Suprapubic skin (tissue), 4 donors: Measurements from ENCODE around the gene CYB5A. TPM values are rescaled to one million over a fixed set of nuclear protein-coding genes. Genes with fewer than 3 reads are reported as not detected.

ENCODE experiments used
- DNase-seq, 2 donors: peaks; one replicate each; pipeline ENCODE4 v3.0.0-alpha.2; 2019; ENCODE audit warnings: low spot score in 2 of 2
- H3K27ac ChIP-seq: fragments of 200-600 bp; sonication (generic); one replicate; pipeline ENCODE4 v1.5.1; 2019
- H3K27me3 ChIP-seq: fragments of 200-600 bp; sonication (generic); one replicate; pipeline ENCODE4 v1.5.1; 2019
- H3K36me3 ChIP-seq: fragments of 200-600 bp; sonication (generic); one replicate; pipeline ENCODE4 v1.5.1; 2019
- H3K4me1 ChIP-seq: fragments of 200-600 bp; sonication (generic); one replicate; pipeline ENCODE4 v1.5.1; 2019
- H3K4me3 ChIP-seq: fragments of 200-600 bp; sonication (generic); one replicate; pipeline ENCODE4 v1.5.1; 2019; ENCODE audit warnings: mild to moderate bottlenecking
- H3K9me3 ChIP-seq: fragments of 200-600 bp; sonication (generic); one replicate; pipeline ENCODE4 v1.5.1; 2019
- EP300 ChIP-seq: sonication (generic); formaldehyde crosslinking; IDR thresholded peaks from one replicate; pipeline ENCODE4 v1.6.1; 2017; ENCODE audit warnings: antibody characterized with exemption
- POLR2A ChIP-seq, 2 donors: fragments of 450-650 bp; IDR thresholded peaks; one replicate each; pipeline ENCODE4 v1.6.1; 2017; ENCODE audit warnings: antibody characterized with exemption in 2 of 2, mild to moderate bottlenecking in 2 of 2, moderate library complexity in 2 of 2
- POLR2AphosphoS5 ChIP-seq, 3 donors: sonication (generic); formaldehyde crosslinking; IDR thresholded peaks; one replicate each; pipeline ENCODE4 v1.6.1; 2017; ENCODE audit warnings: antibody characterized with exemption in 3 of 3
- WGBS: methylation state at CpG from one replicate; pipeline ENCODE4 v1.1.5; 2018; 5-methylcytosine and 5-hydroxymethylcytosine counted together
- total RNA-seq, 4 donors: library from RNA; depleted of rRNA; stranded (reverse); fragments of >200 nt; gene quantifications; one replicate each; pipeline ENCODE4 v1.1.0, GENCODE V29; 2016
- TF ChIP-seq, protein P1 (sequence below), 2 donors: fragments of 200-600 bp in 1 of 2; fragments of 450-650 bp in 1 of 2; sonication (generic) in 1 of 2; IDR thresholded peaks; one replicate each; pipeline ENCODE4 v1.5.1; 2016 to 2019; ENCODE audit warnings: antibody characterized with exemption in 2 of 2, mild to moderate bottlenecking in 1 of 2, moderate library complexity in 1 of 2

The CYB5A gene
- total RNA-seq, 4 donors from 2014 or later, result 103 to 258 (median 147) TPM

DNA sequence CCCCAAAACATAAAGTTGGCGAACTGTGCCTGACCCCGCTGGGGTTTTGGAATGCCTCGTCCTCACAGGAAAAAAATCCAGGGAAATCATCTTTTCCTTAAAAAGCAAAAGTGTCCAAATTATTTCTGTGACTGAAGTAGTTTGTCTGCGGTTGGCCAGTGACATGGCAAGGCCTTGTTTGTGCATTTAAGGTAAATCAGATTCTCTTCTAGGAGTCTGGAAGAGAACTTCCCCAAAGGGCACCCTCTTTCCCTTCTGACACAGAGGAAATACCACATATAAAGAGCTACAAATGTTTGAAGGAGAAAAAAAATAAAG is 737 bp upstream of the CYB5A start:
- TF ChIP-seq POLR2A (IDR thresholded peaks at IDR 0.05), result no peak
- TF ChIP-seq, protein P1, sequence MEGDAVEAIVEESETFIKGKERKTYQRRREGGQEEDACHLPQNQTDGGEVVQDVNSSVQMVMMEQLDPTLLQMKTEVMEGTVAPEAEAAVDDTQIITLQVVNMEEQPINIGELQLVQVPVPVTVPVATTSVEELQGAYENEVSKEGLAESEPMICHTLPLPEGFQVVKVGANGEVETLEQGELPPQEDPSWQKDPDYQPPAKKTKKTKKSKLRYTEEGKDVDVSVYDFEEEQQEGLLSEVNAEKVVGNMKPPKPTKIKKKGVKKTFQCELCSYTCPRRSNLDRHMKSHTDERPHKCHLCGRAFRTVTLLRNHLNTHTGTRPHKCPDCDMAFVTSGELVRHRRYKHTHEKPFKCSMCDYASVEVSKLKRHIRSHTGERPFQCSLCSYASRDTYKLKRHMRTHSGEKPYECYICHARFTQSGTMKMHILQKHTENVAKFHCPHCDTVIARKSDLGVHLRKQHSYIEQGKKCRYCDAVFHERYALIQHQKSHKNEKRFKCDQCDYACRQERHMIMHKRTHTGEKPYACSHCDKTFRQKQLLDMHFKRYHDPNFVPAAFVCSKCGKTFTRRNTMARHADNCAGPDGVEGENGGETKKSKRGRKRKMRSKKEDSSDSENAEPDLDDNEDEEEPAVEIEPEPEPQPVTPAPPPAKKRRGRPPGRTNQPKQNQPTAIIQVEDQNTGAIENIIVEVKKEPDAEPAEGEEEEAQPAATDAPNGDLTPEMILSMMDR (IDR thresholded peaks at IDR 0.05), result no peak
- TF ChIP-seq POLR2AphosphoS5 (IDR thresholded peaks at IDR 0.05), result no peak
- no peak for TF ChIP-seq EP300
- Histone ChIP-seq H3K27ac (peak overlapping the region; percentile 81), H3K36me3 (no peaks in the 10 kb centered on the region), H3K4me1 (peaks cover 20% of the 10 kb centered on the region), H3K9me3 (no peaks in the 10 kb centered on the region), H3K4me3 (peak overlapping the region; percentile 86), H3K27me3 (no peaks in the 10 kb centered on the region)
- 18% methylated on average over 4 of the region's 4 CpGs for WGBS
- no peak for DNase-seq

DNA sequence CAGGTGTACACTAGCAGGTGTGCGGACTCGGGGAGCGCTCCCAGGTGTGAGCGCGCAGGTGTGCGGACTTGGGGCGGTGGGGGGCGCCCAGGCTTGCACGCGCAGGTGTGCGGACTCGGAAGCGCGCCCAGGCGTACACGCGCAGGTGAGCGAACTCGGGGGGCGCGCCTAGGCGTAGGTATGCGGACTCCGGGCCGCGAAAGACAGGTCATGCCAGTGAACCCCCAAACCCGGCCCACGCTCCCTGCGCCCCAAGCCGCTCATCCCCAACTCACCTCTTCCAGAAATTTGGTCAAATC is 342 bp downstream of the CYB5A start:
- peaks cover 22% of the 10 kb centered on the region for H3K4me1 ChIP-seq
- H3K36me3 ChIP-seq, result no peaks in the 10 kb centered on the region
- DNase-seq, result no peak
- WGBS, result no CpG with 5 or more reads among the region's 30 CpGs
- peak overlapping the region; percentile 86 for H3K4me3 ChIP-seq
- H3K9me3 ChIP-seq, result no peaks in the 10 kb centered on the region
- no peaks in the 10 kb centered on the region for H3K27me3 ChIP-seq
- TF ChIP-seq POLR2AphosphoS5 (IDR thresholded peaks at IDR 0.05), result no peak
- TF ChIP-seq, protein P1 (IDR thresholded peaks at IDR 0.05), result no peak
- no peak for TF ChIP-seq EP300
- no peak for TF ChIP-seq POLR2A (IDR thresholded peaks at IDR 0.05)
- H3K27ac ChIP-seq, result peak overlapping the region; percentile 81

DNA sequence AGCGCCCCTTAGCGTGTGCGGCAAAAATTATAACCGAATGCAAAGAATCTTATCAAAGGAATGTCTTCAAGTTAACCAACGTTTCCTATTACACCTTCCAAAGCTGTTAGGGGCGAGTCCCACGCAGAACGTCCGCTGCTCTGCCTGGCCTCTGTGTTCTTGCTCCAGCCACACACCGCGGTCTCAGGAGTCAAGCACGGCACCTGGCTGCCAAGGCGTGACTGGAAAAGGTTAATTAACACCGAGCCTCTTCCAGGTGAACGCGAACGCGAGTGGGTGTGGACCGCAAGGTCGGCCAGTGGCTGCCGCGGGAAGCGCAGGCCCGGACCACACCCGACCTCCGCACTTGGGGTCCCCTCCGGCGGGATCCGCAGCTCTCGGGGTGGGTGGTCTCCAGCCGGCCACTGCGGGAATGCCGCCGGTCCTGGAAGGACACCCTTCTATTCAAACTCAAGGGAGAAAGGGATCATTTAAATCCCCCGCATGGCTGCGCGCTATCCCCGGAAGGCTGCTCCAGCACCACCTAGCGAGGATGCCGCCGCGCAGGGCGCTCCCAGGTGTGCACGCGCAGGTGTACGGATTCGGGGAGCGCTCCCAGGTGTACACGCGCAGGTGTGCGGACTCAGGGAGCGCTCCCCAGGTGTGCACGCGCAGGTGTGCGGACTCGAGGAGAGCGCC is 830 bp downstream of the CYB5A start:
- Histone ChIP-seq H3K9me3 (no peaks in the 10 kb centered on the region), H3K27ac (peak overlapping the region; percentile 81), H3K27me3 (no peaks in the 10 kb centered on the region), H3K4me1 (peaks cover 27% of the 10 kb centered on the region), H3K36me3 (no peaks in the 10 kb centered on the region), H3K4me3 (peak overlapping the region; percentile 86)
- TF ChIP-seq EP300 (no peak), POLR2A (IDR thresholded peaks at IDR 0.05) (no peak), POLR2AphosphoS5 (IDR thresholded peaks at IDR 0.05) (no peak)
- TF ChIP-seq, protein P1 (IDR thresholded peaks at IDR 0.05), result peak; percentile 10 to 25
- 58% methylated on average over 16 of the region's 57 CpGs for WGBS
- no peak for DNase-seq

DNA sequence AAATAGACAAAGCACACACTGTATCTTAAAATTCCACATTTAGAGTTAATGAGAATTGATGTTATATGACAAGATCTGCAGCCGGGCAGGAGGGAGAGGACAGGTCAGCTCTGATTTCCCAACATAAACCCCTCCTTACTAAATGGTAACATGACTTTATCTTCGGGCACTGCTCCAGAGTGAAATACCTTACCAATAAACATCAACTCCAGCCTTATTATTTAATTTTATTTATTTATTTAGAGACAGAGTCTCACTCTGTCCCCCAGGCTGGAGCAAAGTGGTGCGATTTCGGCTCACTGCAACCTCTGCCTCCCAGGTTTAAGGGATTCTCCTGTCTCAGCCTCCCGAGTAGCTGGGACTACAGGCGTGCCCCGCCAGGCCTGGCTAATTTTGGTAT is 1.7 kb downstream of the CYB5A start:
- WGBS, result 89% methylated on average over 7 of the region's 7 CpGs

DNA sequence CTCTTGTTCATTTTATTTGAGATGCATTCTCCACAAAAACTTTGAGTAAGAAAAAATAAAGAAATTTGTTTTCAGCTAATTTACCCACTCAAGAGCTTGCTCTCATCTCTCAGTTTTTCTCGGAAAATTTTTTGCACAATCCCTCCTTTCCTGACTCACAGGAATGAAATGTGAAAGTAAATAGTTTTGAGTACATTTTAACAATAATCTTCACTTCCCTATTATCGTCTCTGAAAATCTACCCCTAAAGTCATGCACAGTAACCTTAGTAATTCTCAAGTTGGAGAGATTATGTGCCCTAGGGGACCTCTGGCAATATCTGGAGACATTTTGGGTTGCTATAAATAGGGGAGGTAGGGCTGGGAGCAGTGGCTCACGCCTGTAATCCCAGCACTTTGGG is 2.6 kb downstream of the CYB5A start:
- Histone ChIP-seq H3K4me3 (no peak overlapping the region), H3K27ac (peak overlapping the region; percentile 79)
- 46% methylated on average over 3 of the region's 3 CpGs for WGBS

More for the DNA sequence above, 1.7 kb downstream of the CYB5A start:
- Histone ChIP-seq H3K4me3 (peak overlapping the region; percentile 86), H3K27ac (peak overlapping the region; percentile 79), H3K9me3 (no peaks in the 10 kb centered on the region), H3K4me1 (peaks cover 33% of the 10 kb centered on the region), H3K27me3 (no peaks in the 10 kb centered on the region), H3K36me3 (no peaks in the 10 kb centered on the region)
- DNase-seq, result no peak
- no peak for TF ChIP-seq POLR2A (IDR thresholded peaks at IDR 0.05)
- TF ChIP-seq, protein P1 (IDR thresholded peaks at IDR 0.05), result no peak
- no peak for TF ChIP-seq EP300
- TF ChIP-seq POLR2AphosphoS5 (IDR thresholded peaks at IDR 0.05), result no peak

More for the DNA sequence above, 2.6 kb downstream of the CYB5A start:
- H3K4me1 ChIP-seq, result peaks cover 41% of the 10 kb centered on the region
- no peaks in the 10 kb centered on the region for H3K27me3 ChIP-seq
- TF ChIP-seq EP300 (no peak), POLR2AphosphoS5 (IDR thresholded peaks at IDR 0.05) (no peak), POLR2A (IDR thresholded peaks at IDR 0.05) (no peak)
- TF ChIP-seq, protein P1 (IDR thresholded peaks at IDR 0.05), result no peak
- no peaks in the 10 kb centered on the region for H3K9me3 ChIP-seq
- no peak for DNase-seq
- H3K36me3 ChIP-seq, result no peaks in the 10 kb centered on the region
